Measurements from ENCODE around the gene DHRS9.
"Not testable (repeated sequence)": the region's sequence is repeated elsewhere in the genome, so short reads cannot be mapped to it uniquely, and the experiment has no call there.

The DHRS9 gene

GRCh38 chr2:169046440-169047151 lies 22.8 kb upstream of the DHRS9 start:
- H3K4me3 ChIP-seq (ENCODE audit: low read depth, low read length): no peak overlapping the region
- TF ChIP-seq, protein P1, sequence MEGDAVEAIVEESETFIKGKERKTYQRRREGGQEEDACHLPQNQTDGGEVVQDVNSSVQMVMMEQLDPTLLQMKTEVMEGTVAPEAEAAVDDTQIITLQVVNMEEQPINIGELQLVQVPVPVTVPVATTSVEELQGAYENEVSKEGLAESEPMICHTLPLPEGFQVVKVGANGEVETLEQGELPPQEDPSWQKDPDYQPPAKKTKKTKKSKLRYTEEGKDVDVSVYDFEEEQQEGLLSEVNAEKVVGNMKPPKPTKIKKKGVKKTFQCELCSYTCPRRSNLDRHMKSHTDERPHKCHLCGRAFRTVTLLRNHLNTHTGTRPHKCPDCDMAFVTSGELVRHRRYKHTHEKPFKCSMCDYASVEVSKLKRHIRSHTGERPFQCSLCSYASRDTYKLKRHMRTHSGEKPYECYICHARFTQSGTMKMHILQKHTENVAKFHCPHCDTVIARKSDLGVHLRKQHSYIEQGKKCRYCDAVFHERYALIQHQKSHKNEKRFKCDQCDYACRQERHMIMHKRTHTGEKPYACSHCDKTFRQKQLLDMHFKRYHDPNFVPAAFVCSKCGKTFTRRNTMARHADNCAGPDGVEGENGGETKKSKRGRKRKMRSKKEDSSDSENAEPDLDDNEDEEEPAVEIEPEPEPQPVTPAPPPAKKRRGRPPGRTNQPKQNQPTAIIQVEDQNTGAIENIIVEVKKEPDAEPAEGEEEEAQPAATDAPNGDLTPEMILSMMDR (IDR thresholded peaks at IDR 0.05; ENCODE audit: borderline replicate concordance, insufficient read depth, low read depth, low read length): no peak

- H3K4me3 ChIP-seq (ENCODE audit: low read depth, low read length): no peak overlapping the region
These were observed 21.8 kb upstream of the DHRS9 start for GRCh38 chr2:169047256-169048250.

GRCh38 chr2:169049142-169049541 lies 20.2 kb upstream of the DHRS9 start:
- no peak overlapping the region for H3K4me3 ChIP-seq (ENCODE audit: low read depth, low read length)
- TF ChIP-seq, protein P1 (IDR thresholded peaks at IDR 0.05; ENCODE audit: borderline replicate concordance, insufficient read depth, low read depth, low read length): no peak

More at GRCh38 chr2:169047256-169048250, 21.8 kb upstream of the DHRS9 start:
- TF ChIP-seq, protein P1 (IDR thresholded peaks at IDR 0.05; ENCODE audit: borderline replicate concordance, insufficient read depth, low read depth, low read length): no peak

DNA sequence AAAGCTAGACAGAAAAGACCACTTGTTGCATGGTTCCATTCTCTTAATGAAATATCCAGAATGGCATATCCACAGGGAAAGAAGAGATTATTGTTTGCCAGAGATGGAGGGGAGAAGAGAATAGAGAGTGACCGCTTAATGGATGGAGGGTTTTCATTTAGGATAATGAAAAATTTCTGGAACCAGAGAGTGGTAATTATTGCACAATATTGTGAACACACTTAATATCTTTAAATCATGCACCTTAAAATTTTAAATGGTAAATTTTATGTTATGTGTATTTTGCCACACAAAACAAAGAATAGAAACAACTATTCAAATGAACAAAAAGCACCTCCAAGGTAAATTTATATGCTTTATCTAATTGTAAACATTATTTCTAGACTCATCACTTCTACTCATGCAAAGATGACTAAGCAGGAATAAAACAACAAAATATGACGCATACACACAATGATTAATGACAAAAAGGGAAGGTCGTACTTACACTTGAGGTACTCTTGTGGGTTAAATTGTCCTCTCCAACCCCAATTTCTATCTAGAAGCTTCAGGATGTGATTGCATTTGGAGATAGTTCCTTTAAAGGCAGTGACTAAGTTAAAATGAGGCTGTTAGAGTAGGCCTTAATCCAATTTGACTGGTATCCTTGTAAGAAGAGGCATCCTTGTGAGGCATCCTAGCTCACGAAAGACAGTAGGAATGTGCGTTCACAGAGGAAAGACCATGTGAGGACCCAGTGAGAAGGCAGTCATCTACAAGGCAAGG lies 18.7 kb upstream of the DHRS9 start:
- TF ChIP-seq, protein P1 (IDR thresholded peaks at IDR 0.05; ENCODE audit: borderline replicate concordance, insufficient read depth, low read depth, low read length): no peak

DNA sequence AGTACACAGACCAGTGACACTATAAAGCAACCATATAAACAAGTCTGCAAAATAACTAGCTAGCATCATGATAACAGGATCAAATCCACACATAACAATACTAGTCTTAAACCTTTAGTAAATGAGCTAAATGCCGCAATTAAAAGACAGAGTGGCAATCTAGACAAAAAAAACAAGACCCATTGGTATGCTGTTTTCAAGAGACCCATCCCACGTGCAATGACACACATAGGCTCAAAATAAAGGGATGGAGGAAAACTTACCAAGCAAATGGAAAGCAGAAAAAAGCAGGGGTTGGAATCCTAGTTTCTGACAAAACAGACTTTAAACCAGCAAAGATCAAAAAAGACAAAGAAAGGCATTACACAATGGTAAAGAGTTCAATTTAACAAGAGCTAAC lies 14.8 kb upstream of the DHRS9 start:
- not testable (repeated sequence) for H3K4me3 ChIP-seq (ENCODE audit: low read depth, low read length)

More for the DNA sequence above, 18.7 kb upstream of the DHRS9 start:
- no peak overlapping the region for H3K4me3 ChIP-seq (ENCODE audit: low read depth, low read length)

DNA sequence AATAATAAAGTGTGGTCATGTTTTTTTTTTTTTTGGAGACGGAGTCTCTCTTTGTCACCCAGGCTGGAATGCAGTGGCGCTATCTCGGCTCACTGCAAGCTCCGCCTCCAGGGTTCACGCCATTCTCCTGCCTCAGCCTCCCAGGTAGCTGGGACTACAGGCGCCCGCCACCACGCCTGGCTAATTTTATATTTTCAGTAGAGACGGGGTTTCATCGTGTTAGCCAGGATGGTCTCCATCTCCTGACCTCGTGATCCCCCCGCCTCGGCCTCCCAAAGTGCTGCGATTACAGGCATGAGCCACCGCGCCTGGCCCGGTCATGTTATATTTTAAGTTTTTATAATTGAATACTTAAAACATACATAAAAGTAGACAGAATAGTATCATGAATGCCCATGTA lies 5.2 kb upstream of the DHRS9 start:
- not testable (repeated sequence) for H3K4me3 ChIP-seq (ENCODE audit: low read depth, low read length)

- TF ChIP-seq, protein P1 (IDR thresholded peaks at IDR 0.05; ENCODE audit: borderline replicate concordance, insufficient read depth, low read depth, low read length): no peak
- no peak overlapping the region for H3K4me3 ChIP-seq (ENCODE audit: low read depth, low read length)
These were observed 3.9 kb upstream of the DHRS9 start for GRCh38 chr2:169065422-169065821.
